HCT116 (cell line): ENCODE results near the gene KLHL20. TPM values are rescaled to one million over a fixed set of nuclear protein-coding genes. Genes with fewer than 3 reads are reported as not detected.

ENCODE experiments used
- total RNA-seq: library from RNA; stranded (reverse); gene quantifications from one replicate; pipeline ENCODE4 v1.2.1, GENCODE V29; 2021; ENCODE audit not compliant: unreplicated experiment

KLHL20 gene
- total RNA-seq, 1 experiment from 2014 or later = 16.2 TPM

Other genes starting within 250 kb of the KLHL20 start
- gene PRDX6, start 237.6 kb upstream of the KLHL20 start, total RNA-seq = 286 TPM
- not detected for gene SLC9C2, start 111.9 kb upstream of the KLHL20 start, total RNA-seq
- not detected for gene TEX50, start 79.6 kb upstream of the KLHL20 start, total RNA-seq
- gene ANKRD45, start 45.1 kb upstream of the KLHL20 start, total RNA-seq = 0.44 TPM
- gene DARS2, start 109.7 kb downstream of the KLHL20 start, total RNA-seq = 25.6 TPM
- 20.3 TPM for gene CENPL, start 109.9 kb downstream of the KLHL20 start, total RNA-seq
- gene GAS5, start 153.0 kb downstream of the KLHL20 start, total RNA-seq = 798 TPM
- 9.5 TPM for gene ZBTB37, start 153.4 kb downstream of the KLHL20 start, total RNA-seq
- 0.61 TPM for gene SERPINC1, start 202.3 kb downstream of the KLHL20 start, total RNA-seq